ENCODE data around the gene CCR7.

Gene CCR7

GRCh38 chr17:40516581-40517285 is 48.5 kb downstream of the CCR7 start:
- peak; percentile 94 for DNase-seq (ENCODE audit: low read depth)

GRCh38 chr17:40515491-40516041 is 49.7 kb downstream of the CCR7 start:
- no peak for DNase-seq (ENCODE audit: low read depth)

GRCh38 chr17:40515011-40515410 is 50.3 kb downstream of the CCR7 start:
- DNase-seq (ENCODE audit: low read depth) = no peak

GRCh38 chr17:40514013-40514875 is 51.0 kb downstream of the CCR7 start:
- no peak for DNase-seq (ENCODE audit: low read depth)

GRCh38 chr17:40511667-40512220 is 53.5 kb downstream of the CCR7 start:
- DNase-seq (ENCODE audit: low read depth) = no peak

GRCh38 chr17:40511136-40511535 is 54.1 kb downstream of the CCR7 start:
- no peak for DNase-seq (ENCODE audit: low read depth)

- DNase-seq (ENCODE audit: low read depth) = no peak
Observed at GRCh38 chr17:40510328-40510648, 55.0 kb downstream of the CCR7 start.

GRCh38 chr17:40509626-40510327 is 55.5 kb downstream of the CCR7 start:
- no peak for DNase-seq (ENCODE audit: low read depth)

GRCh38 chr17:40506786-40507185 is 58.5 kb downstream of the CCR7 start:
- no peak for DNase-seq (ENCODE audit: low read depth)

All from CMK (cell line).